AG04449 (cell line): ENCODE measurements around the gene AMBN.
A peak's percentile ranks its signal among the peaks of the same experiment; 100 is the strongest.

Source experiments
- CTCF ChIA-PET: fragments of 350-600 bp; formaldehyde crosslinking; extraction: SDS; loops from one replicate; lab custom pipeline; 2021; ENCODE audit warnings: antibody characterized with exemption; lab: Yijun Ruan, JAX
- POLR2A ChIA-PET: fragments of 400-600, 350-600 bp; formaldehyde crosslinking; extraction: SDS; loops from one replicate; lab custom pipeline; 2020; ENCODE audit warnings: antibody characterized with exemption, inconsistent platforms; lab: Yijun Ruan, JAX
- DNase-seq: peaks from one replicate; pipeline ENCODE4 v3.0.0-alpha.2; 2010; ENCODE audit warnings: low read depth, low spot score
- H3K4me3 ChIP-seq: 2 replicates; pipeline ENCODE4 v1.5.1; 2011; ENCODE audit warnings: low read depth, mild to moderate bottlenecking, control low read depth, low read length
- TF ChIP-seq, protein P1 (sequence below): IDR thresholded peaks from one replicate; pipeline ENCODE4 v1.5.1; 2011; ENCODE audit warnings: mild to moderate bottlenecking, moderate library complexity, low read length, control low read depth, inconsistent platforms; ENCODE audit not compliant: insufficient read depth; ENCODE audit errors: missing control alignments

The AMBN gene

DNA sequence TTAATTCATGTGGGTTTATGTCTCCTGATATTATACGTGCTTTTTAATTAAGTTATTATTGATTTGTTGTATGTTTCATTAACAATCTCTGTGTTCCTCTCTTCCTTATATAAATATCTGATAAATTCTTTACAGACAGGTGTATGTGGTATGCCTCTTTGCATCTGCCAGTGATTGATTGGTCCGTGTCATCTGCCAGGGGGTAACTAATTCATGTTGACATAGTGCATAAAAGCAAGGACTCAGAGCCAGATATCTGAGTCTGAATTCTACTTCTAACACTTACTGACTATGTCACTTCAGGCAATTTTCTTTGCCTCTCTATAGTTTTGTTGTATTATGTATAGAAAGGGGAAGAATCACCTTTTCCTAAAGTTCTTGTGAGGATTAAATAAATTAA is 5.2 kb upstream of the AMBN start:
- ChIA-PET CTCF (no interaction called here), POLR2A (no interaction called here)
- TF ChIP-seq, protein P1, sequence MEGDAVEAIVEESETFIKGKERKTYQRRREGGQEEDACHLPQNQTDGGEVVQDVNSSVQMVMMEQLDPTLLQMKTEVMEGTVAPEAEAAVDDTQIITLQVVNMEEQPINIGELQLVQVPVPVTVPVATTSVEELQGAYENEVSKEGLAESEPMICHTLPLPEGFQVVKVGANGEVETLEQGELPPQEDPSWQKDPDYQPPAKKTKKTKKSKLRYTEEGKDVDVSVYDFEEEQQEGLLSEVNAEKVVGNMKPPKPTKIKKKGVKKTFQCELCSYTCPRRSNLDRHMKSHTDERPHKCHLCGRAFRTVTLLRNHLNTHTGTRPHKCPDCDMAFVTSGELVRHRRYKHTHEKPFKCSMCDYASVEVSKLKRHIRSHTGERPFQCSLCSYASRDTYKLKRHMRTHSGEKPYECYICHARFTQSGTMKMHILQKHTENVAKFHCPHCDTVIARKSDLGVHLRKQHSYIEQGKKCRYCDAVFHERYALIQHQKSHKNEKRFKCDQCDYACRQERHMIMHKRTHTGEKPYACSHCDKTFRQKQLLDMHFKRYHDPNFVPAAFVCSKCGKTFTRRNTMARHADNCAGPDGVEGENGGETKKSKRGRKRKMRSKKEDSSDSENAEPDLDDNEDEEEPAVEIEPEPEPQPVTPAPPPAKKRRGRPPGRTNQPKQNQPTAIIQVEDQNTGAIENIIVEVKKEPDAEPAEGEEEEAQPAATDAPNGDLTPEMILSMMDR = no peak
- no peak overlapping the region for H3K4me3 ChIP-seq
- no peak for DNase-seq

DNA sequence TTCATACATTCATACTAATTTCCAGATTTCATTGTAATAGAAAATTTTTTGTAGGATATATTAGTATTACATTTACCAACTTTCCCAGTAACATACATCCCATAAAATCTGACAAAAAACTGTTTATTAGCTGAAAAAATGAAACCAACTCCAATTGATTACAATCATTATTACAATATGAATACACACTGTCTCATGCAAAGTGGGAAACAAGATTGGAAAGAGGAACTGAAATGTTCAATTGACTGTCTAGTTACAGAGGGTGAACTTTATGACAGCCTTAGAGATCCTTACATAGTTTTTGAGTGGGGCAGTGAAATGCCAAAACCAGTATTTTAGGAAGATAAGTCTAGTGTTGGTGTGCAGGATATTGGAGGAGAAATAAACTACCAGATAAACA is 2.3 kb upstream of the AMBN start:
- TF ChIP-seq, protein P1 = no peak
- no peak overlapping the region for H3K4me3 ChIP-seq
- CTCF ChIA-PET = no interaction called here
- no peak for DNase-seq
- POLR2A ChIA-PET = no interaction called here

DNA sequence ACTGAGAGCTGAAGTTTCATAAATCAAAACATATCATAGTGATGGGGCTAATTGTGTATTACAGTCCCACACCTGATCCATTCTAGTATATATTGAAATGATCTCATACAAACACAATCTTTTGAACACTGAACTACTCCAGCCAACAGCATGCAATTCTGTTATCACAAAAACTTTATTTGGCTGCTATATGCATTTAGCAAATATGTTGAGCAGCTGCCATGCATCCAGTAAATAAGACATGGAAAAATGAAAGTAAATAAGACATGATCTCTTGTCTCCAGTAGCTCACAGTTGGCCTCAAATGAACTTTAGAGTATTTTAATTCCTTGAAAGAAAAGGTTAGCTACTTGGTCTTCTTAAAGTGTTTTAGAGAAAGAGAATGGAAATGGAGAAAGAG is 2.1 kb downstream of the AMBN start:
- TF ChIP-seq, protein P1 = no peak
- no peak overlapping the region for H3K4me3 ChIP-seq
- POLR2A ChIA-PET = no interaction called here
- DNase-seq = no peak
- CTCF ChIA-PET = interaction anchor here (0.6 kb wide), 1 partner anchor 159 kb away, joined by 3 read pairs; no protein-coding TSS in a partner anchor

DNA sequence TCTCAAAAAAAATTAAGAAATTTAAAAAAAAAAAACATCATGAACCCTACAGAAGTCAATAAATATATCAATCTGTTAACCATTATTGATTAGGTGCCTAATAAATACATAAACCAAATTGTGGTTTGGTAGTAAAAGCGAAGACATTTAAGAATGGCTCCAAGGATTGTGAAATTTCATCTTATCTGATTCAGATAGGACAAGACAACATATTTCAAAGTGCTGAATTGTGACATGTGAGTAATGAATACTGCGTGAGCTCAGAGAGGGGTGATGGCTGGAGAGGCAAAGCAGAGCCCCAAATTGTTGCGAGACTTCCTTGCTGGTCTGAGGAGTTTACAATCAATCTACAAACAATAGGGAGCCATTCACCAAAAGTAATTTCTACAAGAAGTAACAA is 8.2 kb downstream of the AMBN start:
- no peak overlapping the region for H3K4me3 ChIP-seq
- POLR2A ChIA-PET = no interaction called here
- CTCF ChIA-PET = interaction anchor here (0.7 to 2.1 kb wide), 4 partner anchors 28 to 1112 kb away, joined by 3 to 10 read pairs (median 3); partner anchors contain the start of gene MOB1B
- no peak for DNase-seq
- TF ChIP-seq, protein P1 = no peak

DNA sequence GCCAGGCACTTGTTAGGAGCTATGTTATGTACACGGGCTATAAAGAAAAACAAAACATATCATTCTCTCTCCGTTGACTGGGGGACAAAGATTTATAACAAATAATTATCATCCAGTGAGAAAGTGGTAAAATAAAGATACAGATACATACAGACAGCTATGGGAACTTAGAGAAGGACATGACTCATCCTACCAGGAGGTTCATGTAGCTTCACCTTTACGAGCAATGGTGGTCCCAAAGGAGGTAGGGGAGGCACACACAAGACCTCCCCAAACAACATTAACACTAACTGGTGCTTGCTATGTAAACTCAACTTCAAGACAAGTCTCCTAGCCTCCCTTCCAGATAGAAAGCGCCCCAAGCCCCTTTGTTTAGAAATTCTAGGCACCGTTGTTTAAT is 8.9 kb downstream of the AMBN start:
- POLR2A ChIA-PET = no interaction called here
- no peak for DNase-seq
- TF ChIP-seq, protein P1 = no peak
- CTCF ChIA-PET = interaction anchor here (0.7 to 2.1 kb wide), 8 partner anchors 13 to 1111 kb away, joined by 3 to 10 read pairs (median 3); partner anchors contain the start of gene MOB1B
- no peak overlapping the region for H3K4me3 ChIP-seq

DNA sequence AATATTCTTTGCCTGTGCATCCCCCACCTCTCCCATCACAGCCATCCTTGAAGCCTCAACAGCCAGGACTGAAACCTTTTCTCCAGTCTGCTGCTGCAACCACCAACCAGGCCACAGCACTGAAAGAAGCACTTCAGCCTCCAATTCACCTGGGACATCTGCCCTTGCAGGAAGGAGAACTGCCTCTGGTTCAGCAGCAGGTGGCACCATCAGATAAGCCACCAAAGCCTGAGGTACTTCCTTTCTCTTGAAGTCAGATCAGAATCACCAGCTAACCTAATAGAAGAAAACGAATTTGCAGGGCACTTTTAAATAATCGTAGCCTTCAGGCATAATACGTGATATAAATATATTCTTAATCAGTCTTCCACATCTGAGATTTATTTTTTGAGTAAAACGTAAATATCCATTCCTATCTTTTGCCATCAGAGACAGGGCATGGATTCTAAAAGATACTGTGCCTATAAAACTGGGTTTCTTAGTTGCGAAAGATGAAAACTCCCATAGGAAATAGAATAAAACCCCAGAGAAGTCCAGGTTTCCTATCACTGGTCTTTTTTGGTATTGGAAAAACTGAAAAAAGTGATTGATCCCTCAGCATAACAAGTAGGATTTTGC is 9.5 kb downstream of the AMBN start:
- ChIA-PET CTCF (interaction anchor here (0.8 to 2.1 kb wide), 9 partner anchors 13 to 1110 kb away, joined by 3 to 10 read pairs (median 3); partner anchors contain the start of gene MOB1B), POLR2A (no interaction called here)
- peak; percentile 26 for DNase-seq
- TF ChIP-seq, protein P1 = peak; percentile 81
- no peak overlapping the region for H3K4me3 ChIP-seq
